IPS-18a (cell line): ENCODE results near the gene ATP11B.

Source experiments
- H3K27ac ChIP-seq: one replicate; pipeline ENCODE4 v1.5.1; 2013; ENCODE audit warnings: low read length
- H3K27me3 ChIP-seq: one replicate; pipeline ENCODE4 v1.6.1; 2013; ENCODE audit warnings: mild to moderate bottlenecking, low read length; ENCODE audit not compliant: control insufficient read depth, insufficient read depth
- H3K36me3 ChIP-seq: one replicate; pipeline ENCODE4 v1.6.1; 2013; ENCODE audit warnings: low read depth, low read length; ENCODE audit not compliant: control insufficient read depth
- H3K4me1 ChIP-seq: one replicate; pipeline ENCODE4 v1.6.1; 2013; ENCODE audit warnings: low read depth, low read length; ENCODE audit not compliant: control insufficient read depth
- H3K4me3 ChIP-seq: one replicate; pipeline ENCODE4 v1.5.1; 2013; ENCODE audit warnings: low read length
- H3K9ac ChIP-seq: one replicate; pipeline ENCODE4 v1.6.1; 2013; ENCODE audit warnings: mild to moderate bottlenecking, low read length, moderate library complexity
- H3K9me3 ChIP-seq: one replicate; pipeline ENCODE4 v1.6.1; 2013; ENCODE audit warnings: low read depth, low read length; ENCODE audit not compliant: control insufficient read depth

ATP11B gene

GRCh38 chr3:182947888-182948287 is 154.6 kb downstream of the ATP11B start:
- no peak overlapping the region for H3K9ac ChIP-seq
- no peaks in the 10 kb centered on the region for H3K27me3 ChIP-seq
- peaks cover 15% of the 10 kb centered on the region for H3K4me1 ChIP-seq
- H3K9me3 ChIP-seq: no peaks in the 10 kb centered on the region
- no peak overlapping the region for H3K4me3 ChIP-seq
- H3K36me3 ChIP-seq: peaks cover 7% of the 10 kb centered on the region
- no peak overlapping the region for H3K27ac ChIP-seq

DNA sequence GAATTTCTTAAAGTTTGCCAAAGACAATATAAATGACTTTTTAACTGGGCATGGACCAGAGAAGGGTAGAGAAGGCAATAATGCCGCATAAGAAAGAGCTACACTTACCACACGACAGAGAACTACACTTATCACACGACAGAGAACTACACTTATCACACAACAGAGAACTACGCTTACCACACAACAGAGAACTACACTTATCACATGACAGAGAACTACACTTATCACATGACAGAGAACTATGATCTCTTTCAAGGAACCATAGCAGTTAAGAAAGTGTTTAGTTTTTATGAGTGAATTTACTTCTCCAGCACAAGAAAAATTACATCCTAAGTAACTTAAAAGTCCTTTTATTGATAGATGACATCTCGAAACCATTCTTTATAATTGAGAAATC is 155.0 kb downstream of the ATP11B start:
- Histone ChIP-seq H3K9ac (no peak overlapping the region), H3K27ac (no peak overlapping the region), H3K4me1 (peaks cover 15% of the 10 kb centered on the region), H3K27me3 (no peaks in the 10 kb centered on the region), H3K36me3 (peaks cover 7% of the 10 kb centered on the region), H3K4me3 (no peak overlapping the region), H3K9me3 (no peaks in the 10 kb centered on the region)

DNA sequence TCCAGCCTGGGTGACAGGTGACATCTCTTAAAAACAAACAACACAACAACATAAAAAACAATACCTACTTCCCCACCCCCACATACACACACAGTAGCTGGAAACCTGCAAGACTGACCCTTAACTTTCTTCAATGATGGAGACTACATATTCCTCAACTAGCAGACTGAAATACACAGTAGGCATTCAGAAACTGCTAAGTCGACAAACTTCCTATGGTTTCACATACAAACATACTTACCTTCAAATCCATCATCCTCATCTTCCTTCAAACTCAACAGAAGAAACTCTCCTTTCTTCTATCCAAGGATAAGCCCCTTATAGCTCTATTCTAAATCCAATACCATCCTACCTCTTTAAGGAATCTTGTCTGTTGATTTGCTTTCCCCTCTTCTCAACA is 156.4 kb downstream of the ATP11B start:
- Histone ChIP-seq H3K4me3 (no peak overlapping the region), H3K9me3 (no peaks in the 10 kb centered on the region), H3K27ac (no peak overlapping the region), H3K9ac (no peak overlapping the region), H3K27me3 (no peaks in the 10 kb centered on the region), H3K4me1 (peaks cover 12% of the 10 kb centered on the region), H3K36me3 (peaks cover 3% of the 10 kb centered on the region)

GRCh38 chr3:182954553-182955235 is 161.4 kb downstream of the ATP11B start:
- Histone ChIP-seq H3K27ac (no peak overlapping the region), H3K9ac (no peak overlapping the region), H3K4me3 (no peak overlapping the region), H3K4me1 (peaks cover 5% of the 10 kb centered on the region), H3K36me3 (peaks cover 13% of the 10 kb centered on the region), H3K9me3 (no peaks in the 10 kb centered on the region), H3K27me3 (no peaks in the 10 kb centered on the region)

GRCh38 chr3:182957226-182957625 is 163.9 kb downstream of the ATP11B start:
- Histone ChIP-seq H3K27ac (no peak overlapping the region), H3K9me3 (no peaks in the 10 kb centered on the region), H3K4me1 (peaks cover 14% of the 10 kb centered on the region), H3K27me3 (no peaks in the 10 kb centered on the region), H3K9ac (no peak overlapping the region), H3K4me3 (no peak overlapping the region), H3K36me3 (peaks cover 24% of the 10 kb centered on the region)

DNA sequence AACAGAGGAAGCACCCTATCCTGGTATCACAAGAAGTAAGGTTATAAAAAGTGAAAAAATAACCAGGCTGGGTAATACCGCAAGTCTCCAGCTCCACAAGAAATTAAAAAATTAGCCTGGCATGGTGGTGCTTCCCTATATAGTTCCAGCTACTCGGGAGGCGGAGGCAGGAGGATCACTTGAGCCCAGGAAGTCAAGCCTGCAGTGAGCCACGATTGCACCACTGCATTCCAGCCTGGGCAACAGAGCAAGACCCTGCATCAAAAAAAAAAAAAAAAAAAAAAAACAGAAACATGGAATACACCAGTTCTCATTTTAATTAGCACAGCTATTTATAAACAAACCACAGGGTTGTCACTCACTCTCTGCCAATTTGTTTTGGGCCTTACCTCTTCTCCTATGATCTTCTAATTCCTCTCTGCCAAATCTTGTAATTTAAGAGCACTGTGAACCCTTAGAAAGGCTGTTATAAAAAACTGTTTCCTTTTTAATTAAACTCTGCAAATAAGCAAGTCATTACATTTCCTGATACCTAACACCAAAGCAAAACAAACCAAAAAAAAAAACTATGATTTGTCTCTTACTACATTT is 164.5 kb downstream of the ATP11B start:
- Histone ChIP-seq H3K9me3 (no peaks in the 10 kb centered on the region), H3K4me3 (no peak overlapping the region), H3K27me3 (no peaks in the 10 kb centered on the region), H3K27ac (no peak overlapping the region), H3K4me1 (peaks cover 14% of the 10 kb centered on the region), H3K36me3 (peaks cover 24% of the 10 kb centered on the region), H3K9ac (no peak overlapping the region)

- H3K36me3 ChIP-seq: peaks cover 24% of the 10 kb centered on the region
Measured at GRCh38 chr3:182959474-182960350, 166.4 kb downstream of the ATP11B start.

GRCh38 chr3:182962166-182962565 is 168.9 kb downstream of the ATP11B start:
- Histone ChIP-seq H3K27ac (no peak overlapping the region), H3K27me3 (no peaks in the 10 kb centered on the region), H3K9me3 (no peaks in the 10 kb centered on the region), H3K9ac (no peak overlapping the region), H3K4me3 (no peak overlapping the region), H3K4me1 (peaks cover 14% of the 10 kb centered on the region), H3K36me3 (peaks cover 19% of the 10 kb centered on the region)

More at GRCh38 chr3:182959474-182960350, 166.4 kb downstream of the ATP11B start:
- H3K4me3 ChIP-seq: no peak overlapping the region
- peaks cover 14% of the 10 kb centered on the region for H3K4me1 ChIP-seq
- H3K9ac ChIP-seq: no peak overlapping the region
- H3K27me3 ChIP-seq: no peaks in the 10 kb centered on the region
- H3K9me3 ChIP-seq: no peaks in the 10 kb centered on the region
- no peak overlapping the region for H3K27ac ChIP-seq

- Histone ChIP-seq H3K9me3 (no peaks in the 10 kb centered on the region), H3K27ac (no peak overlapping the region), H3K4me1 (peaks cover 17% of the 10 kb centered on the region), H3K36me3 (peaks cover 11% of the 10 kb centered on the region), H3K4me3 (no peak overlapping the region), H3K27me3 (no peaks in the 10 kb centered on the region), H3K9ac (no peak overlapping the region)
Measured at GRCh38 chr3:182964179-182964578, 170.9 kb downstream of the ATP11B start.

- H3K4me3 ChIP-seq: no peak overlapping the region
- no peak overlapping the region for H3K9ac ChIP-seq
- H3K36me3 ChIP-seq: peaks cover 5% of the 10 kb centered on the region
- no peaks in the 10 kb centered on the region for H3K27me3 ChIP-seq
- H3K9me3 ChIP-seq: no peaks in the 10 kb centered on the region
- no peak overlapping the region for H3K27ac ChIP-seq
- peaks cover 13% of the 10 kb centered on the region for H3K4me1 ChIP-seq
Measured at GRCh38 chr3:182965861-182966366, 172.6 kb downstream of the ATP11B start.
